Ishikawa (cell line): ENCODE results near the gene CREB3L2.

Experiments
- CEBPB ChIP-seq: IDR thresholded peaks from 2 replicates; pipeline ENCODE4 v1.6.1; 2012
- CREB1 ChIP-seq: IDR thresholded peaks from 2 replicates; pipeline ENCODE4 v1.6.1; 2012; ENCODE audit warnings: low read depth
- EGR1 ChIP-seq: IDR thresholded peaks from 2 replicates; pipeline ENCODE4 v1.6.1; 2012
- EP300 ChIP-seq: IDR thresholded peaks from 2 replicates; pipeline ENCODE4 v1.6.1; 2012; ENCODE audit warnings: borderline replicate concordance
- FOXM1 ChIP-seq: IDR thresholded peaks from 2 replicates; pipeline ENCODE4 v1.6.1; 2012; ENCODE audit warnings: low read depth, borderline replicate concordance
- NFIC ChIP-seq: IDR thresholded peaks from 2 replicates; pipeline ENCODE4 v1.6.1; 2012
- RAD21 ChIP-seq: IDR thresholded peaks from 2 replicates; pipeline ENCODE4 v1.6.1; 2012; ENCODE audit warnings: low read depth
- TAF1 ChIP-seq: IDR thresholded peaks from 2 replicates; pipeline ENCODE4 v1.6.1; 2012; ENCODE audit warnings: low read depth, mild to moderate bottlenecking
- TCF12 ChIP-seq: IDR thresholded peaks from 2 replicates; pipeline ENCODE4 v1.6.1; 2012; ENCODE audit warnings: low read depth
- TEAD4 ChIP-seq: IDR thresholded peaks from 2 replicates; pipeline ENCODE4 v1.6.1; 2012
- YY1 ChIP-seq: IDR thresholded peaks from 2 replicates; pipeline ENCODE4 v1.6.1; 2012; ENCODE audit warnings: low read depth
- ZBTB7A ChIP-seq: IDR thresholded peaks from 2 replicates; pipeline ENCODE4 v1.6.1; 2012; ENCODE audit warnings: low read depth
- TF ChIP-seq, protein P1 (sequence below): IDR thresholded peaks from 2 replicates; pipeline ENCODE4 v1.6.1; 2012
- TF ChIP-seq, protein P2 (sequence below): IDR thresholded peaks from 2 replicates; pipeline ENCODE4 v1.6.1; 2012
- TF ChIP-seq, protein P3 (sequence below): IDR thresholded peaks from 2 replicates; pipeline ENCODE4 v1.6.1; 2012; ENCODE audit warnings: low read depth, mild to moderate bottlenecking

CREB3L2 gene

DNA sequence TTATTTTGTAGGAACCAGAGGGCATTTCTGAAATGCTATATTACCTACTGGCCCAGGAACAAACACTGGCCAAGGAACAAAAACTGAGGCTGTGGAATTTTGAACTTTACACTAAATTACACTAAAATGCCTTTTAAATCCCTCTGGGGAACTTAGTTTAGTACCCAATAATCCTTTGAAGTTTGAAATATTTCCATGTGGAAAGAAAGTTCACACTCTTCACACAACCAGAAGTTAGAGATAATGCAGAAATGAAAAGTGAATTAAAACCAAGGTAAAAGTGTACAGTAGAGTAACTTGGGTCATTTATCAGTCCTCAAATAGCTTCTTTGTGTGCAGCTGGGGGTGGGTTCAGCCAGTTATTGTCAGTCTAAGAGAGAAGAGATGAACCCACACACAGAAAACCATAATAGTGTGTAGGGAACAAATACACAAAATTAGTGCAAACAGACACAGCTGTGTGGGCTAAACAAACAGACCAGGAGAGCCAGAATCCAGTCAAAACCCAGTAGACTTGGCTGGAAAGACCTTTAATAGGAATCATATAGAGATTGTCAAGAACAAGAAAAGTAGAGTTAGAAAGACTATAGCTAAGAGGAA is 108.6 kb downstream of the CREB3L2 start:
- TF ChIP-seq TEAD4 (no peak), ZBTB7A (no peak), CREB1 (no peak), CEBPB (no peak), TCF12 (no peak), FOXM1 (no peak), YY1 (no peak), NFIC (no peak), TAF1 (no peak), EP300 (no peak), EGR1 (no peak), RAD21 (no peak)
- TF ChIP-seq, protein P1, sequence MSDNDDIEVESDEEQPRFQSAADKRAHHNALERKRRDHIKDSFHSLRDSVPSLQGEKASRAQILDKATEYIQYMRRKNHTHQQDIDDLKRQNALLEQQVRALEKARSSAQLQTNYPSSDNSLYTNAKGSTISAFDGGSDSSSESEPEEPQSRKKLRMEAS = no peak
- TF ChIP-seq, protein P2, sequence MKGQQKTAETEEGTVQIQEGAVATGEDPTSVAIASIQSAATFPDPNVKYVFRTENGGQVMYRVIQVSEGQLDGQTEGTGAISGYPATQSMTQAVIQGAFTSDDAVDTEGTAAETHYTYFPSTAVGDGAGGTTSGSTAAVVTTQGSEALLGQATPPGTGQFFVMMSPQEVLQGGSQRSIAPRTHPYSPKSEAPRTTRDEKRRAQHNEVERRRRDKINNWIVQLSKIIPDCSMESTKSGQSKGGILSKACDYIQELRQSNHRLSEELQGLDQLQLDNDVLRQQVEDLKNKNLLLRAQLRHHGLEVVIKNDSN = no peak
- TF ChIP-seq, protein P3, sequence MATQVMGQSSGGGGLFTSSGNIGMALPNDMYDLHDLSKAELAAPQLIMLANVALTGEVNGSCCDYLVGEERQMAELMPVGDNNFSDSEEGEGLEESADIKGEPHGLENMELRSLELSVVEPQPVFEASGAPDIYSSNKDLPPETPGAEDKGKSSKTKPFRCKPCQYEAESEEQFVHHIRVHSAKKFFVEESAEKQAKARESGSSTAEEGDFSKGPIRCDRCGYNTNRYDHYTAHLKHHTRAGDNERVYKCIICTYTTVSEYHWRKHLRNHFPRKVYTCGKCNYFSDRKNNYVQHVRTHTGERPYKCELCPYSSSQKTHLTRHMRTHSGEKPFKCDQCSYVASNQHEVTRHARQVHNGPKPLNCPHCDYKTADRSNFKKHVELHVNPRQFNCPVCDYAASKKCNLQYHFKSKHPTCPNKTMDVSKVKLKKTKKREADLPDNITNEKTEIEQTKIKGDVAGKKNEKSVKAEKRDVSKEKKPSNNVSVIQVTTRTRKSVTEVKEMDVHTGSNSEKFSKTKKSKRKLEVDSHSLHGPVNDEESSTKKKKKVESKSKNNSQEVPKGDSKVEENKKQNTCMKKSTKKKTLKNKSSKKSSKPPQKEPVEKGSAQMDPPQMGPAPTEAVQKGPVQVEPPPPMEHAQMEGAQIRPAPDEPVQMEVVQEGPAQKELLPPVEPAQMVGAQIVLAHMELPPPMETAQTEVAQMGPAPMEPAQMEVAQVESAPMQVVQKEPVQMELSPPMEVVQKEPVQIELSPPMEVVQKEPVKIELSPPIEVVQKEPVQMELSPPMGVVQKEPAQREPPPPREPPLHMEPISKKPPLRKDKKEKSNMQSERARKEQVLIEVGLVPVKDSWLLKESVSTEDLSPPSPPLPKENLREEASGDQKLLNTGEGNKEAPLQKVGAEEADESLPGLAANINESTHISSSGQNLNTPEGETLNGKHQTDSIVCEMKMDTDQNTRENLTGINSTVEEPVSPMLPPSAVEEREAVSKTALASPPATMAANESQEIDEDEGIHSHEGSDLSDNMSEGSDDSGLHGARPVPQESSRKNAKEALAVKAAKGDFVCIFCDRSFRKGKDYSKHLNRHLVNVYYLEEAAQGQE = no peak

DNA sequence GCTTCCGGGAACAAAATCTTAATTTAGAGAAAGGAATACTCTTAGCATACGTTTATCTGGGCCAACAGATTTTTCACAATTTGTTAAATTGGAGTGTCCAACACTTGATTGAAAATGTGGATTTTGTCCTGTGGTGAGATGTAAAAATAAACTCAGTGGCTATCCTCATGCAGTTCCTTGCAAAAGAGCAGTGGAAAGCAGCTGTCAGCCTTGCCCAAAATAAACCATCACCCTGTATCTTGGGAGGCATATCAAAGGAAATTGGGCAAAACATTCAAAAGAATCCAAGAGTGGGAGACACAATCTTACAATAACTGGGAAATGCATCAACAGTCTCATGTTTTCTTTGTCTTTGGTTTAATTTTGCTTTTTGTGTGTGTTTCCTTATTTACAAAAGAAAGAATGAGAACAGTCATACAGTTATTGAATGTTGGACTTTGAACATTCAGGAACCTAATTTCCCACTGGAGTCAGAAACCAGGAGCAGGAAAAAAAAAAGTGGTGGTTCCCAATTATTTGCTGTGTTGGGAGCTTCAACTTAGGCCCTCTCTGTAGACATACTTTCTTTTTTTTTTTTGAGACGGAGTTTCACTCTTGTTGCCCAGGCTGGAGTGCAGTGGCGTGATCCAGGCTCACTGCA is 110.8 kb downstream of the CREB3L2 start:
- TF ChIP-seq EP300 = no peak

DNA sequence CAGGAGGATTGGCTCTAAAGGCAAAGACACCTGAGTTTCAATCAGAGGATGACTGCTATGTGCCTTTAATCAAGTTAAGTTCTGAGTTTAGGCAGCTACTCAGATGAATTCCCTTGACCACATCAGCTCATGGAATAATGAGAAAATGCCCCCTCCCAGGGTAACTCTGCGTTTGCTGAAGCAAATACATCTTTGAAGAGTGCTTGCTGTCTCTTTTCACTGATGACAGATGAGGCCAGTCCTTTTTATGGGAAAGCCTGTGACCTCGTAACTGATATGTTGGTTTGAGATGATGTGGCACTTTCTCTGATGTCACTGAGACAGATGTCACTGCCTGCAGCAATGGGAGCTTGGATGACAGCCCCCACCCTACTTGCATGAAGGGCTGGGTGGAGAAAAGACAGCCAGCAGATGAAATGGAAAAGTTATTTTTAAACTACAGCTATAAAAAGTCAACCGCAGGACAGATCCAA is 111.4 kb downstream of the CREB3L2 start:
- no peak for TF ChIP-seq FOXM1
- TF ChIP-seq CEBPB = no peak
- TF ChIP-seq ZBTB7A = no peak
- no peak for TF ChIP-seq TEAD4
- TF ChIP-seq, protein P3 = no peak
- TF ChIP-seq TAF1 = no peak
- TF ChIP-seq NFIC = no peak
- TF ChIP-seq, protein P1 = no peak
- no peak for TF ChIP-seq TCF12
- TF ChIP-seq CREB1 = no peak
- TF ChIP-seq YY1 = no peak
- no peak for TF ChIP-seq EP300
- no peak for TF ChIP-seq EGR1
- TF ChIP-seq, protein P2 = no peak
- no peak for TF ChIP-seq RAD21

DNA sequence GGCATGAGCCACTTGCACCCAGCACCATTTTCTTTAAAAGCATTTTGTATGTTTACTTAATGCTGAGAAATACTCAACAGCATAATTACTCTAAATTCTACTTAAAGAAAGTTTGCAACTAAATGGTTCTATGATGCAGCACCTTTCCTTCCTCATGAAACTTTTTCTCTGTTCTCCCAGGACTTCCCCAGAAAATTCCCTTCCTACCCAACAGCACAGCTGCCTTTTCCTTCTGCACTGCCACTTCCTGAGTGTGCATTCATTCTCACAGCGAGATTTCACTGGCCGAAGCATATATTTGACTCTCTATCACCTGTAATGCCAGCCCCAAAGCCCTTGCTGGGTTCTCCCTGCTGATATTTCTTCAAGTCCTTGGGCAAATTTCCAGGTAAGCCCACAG is 113.6 kb downstream of the CREB3L2 start:
- no peak for TF ChIP-seq RAD21
- no peak for TF ChIP-seq YY1
- no peak for TF ChIP-seq FOXM1
- TF ChIP-seq NFIC = no peak
- TF ChIP-seq, protein P1 = no peak

DNA sequence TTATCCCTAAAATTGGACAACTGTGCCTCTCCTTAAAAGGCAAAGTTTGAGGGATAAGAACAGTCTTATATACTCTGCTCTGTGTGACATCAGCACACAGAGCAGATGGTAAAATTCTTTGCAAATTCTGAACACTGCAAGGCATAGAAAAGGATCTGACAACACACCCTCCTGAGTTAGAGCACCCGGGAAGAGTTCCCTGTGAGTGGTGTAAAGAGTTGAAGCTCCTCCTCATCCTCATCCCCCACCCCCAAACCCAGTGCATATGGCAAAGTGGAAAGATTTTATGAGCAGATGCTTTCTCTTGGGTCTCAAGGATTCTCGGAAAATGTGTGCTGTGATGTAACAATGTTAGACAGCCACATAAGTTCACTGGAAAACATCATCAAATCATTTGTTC is 115.1 kb downstream of the CREB3L2 start:
- TF ChIP-seq CREB1 (no peak), FOXM1 (no peak), YY1 (no peak), TEAD4 (no peak), CEBPB (no peak), EP300 (no peak), TAF1 (no peak), TCF12 (no peak), NFIC (no peak), EGR1 (no peak)
- TF ChIP-seq, protein P2 = no peak
- TF ChIP-seq, protein P3 = no peak
- TF ChIP-seq, protein P1 = no peak
